GM12865 (cell line): Measurements from ENCODE around the gene BRIX1.
"Not testable (repeated sequence)": the region's sequence is repeated elsewhere in the genome, so short reads cannot be mapped to it uniquely, and the experiment has no call there.

Source experiments
- DNase-seq: peaks from one replicate; pipeline ENCODE4 v3.0.0; 2010; ENCODE audit warnings: low read depth
- H3K4me3 ChIP-seq: 2 replicates; pipeline ENCODE4 v1.5.1; 2011; ENCODE audit warnings: mild to moderate bottlenecking, low read depth, low read length, control low read depth
- CTCF ChIP-seq: IDR thresholded peaks from 2 replicates; pipeline ENCODE4 v1.5.1; 2011; ENCODE audit warnings: low read length, control low read depth, low read depth, inconsistent platforms; ENCODE audit not compliant: insufficient read depth; ENCODE audit errors: missing control alignments

Gene BRIX1

GRCh38 chr5:34970552-34970951 lies 55.0 kb downstream of the BRIX1 start:
- TF ChIP-seq CTCF: no peak
- H3K4me3 ChIP-seq: no peak overlapping the region
- DNase-seq: peak; percentile 13

- H3K4me3 ChIP-seq, DNase-seq: not testable (repeated sequence)
These were observed 56.1 kb downstream of the BRIX1 start for GRCh38 chr5:34971655-34972054.
